Measurements from ENCODE around the gene HLA-DOA.

The HLA-DOA gene

DNA sequence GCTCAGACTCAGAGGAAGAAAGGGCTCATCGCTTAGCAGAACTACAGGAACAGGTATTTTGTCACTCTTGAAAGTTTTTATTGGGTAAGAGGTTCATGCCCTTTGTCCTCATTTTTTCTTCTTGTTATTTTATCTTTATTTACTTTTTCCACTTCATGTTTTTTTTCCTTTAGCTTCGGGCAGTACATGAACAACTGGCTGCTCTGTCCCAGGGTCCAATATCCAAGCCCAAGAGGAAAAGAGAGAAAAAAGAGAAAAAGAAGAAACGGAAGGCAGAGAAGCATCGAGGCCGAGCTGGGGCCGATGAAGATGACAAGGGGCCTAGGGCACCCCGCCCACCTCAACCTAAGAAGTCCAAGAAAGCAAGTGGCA lies 31.5 kb downstream of the HLA-DOA start:
- no peak for DNase-seq (ENCODE audit: low spot score)

DNA sequence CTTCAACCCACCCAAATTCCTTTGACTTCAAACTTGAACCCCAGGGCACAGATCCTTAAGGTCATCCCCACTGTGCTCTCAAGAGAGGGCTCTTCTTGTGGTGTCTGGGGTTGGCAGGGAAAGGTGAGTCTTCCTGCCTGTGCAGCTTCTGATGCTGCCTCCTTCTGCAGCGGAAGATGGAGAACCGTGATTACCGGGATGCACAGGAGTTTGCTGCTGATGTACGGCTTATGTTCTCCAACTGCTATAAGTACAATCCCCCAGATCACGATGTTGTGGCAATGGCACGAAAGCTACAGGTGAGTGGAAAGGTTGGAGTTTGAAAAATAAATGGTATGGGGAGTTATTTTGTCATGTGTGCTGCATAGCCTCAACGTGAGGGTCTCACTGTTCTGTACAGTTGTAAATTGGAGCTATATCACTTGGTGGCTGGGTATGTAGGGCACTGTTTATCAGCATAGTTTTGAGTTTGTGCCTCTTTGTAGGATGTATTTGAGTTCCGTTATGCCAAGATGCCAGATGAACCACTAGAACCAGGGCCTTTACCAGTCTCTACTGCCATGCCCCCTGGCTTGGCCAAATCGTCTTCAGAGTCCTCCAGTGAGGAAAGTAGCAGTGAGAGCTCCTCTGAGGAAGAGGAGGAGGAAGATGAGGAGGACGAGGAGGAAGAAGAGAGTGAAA lies 32.0 kb downstream of the HLA-DOA start:
- no peak for DNase-seq (ENCODE audit: low spot score)

DNA sequence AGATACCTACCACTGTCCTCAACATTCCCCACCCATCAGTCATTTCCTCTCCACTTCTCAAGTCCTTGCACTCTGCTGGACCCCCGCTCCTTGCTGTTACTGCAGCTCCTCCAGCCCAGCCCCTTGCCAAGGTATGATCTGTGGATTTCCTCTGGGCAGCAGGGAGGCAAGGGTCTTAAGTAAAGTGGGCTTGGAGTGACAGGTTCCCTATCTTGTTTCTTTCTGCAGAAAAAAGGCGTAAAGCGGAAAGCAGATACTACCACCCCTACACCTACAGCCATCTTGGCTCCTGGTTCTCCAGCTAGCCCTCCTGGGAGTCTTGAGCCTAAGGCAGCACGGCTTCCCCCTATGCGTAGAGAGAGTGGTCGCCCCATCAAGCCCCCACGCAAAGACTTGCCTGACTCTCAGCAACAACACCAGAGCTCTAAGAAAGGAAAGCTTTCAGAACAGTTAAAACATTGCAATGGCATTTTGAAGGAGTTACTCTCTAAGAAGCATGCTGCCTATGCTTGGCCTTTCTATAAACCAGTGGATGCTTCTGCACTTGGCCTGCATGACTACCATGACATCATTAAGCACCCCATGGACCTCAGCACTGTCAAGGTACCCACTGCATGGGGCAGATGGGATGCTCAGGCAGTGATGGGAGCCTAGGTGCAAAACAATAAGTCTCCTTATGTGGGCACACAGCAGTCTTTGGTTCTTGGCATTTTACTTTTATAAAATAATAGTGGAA lies 32.9 kb downstream of the HLA-DOA start:
- DNase-seq (ENCODE audit: low spot score) = no peak

DNA sequence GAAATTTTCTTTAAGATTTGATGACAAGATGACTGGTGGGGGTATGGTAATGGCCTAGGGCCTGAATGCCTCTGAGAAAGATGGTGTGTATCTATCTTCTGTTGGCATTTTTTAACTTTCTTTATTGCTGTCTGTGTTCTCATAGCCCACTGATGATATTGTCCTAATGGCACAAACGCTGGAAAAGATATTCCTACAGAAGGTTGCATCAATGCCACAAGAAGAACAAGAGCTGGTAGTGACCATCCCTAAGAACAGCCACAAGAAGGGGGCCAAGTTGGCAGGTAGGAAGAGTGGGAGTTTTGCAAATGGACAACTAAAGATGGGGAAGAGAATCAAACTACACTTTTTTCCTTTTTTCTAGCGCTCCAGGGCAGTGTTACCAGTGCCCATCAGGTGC lies 33.5 kb downstream of the HLA-DOA start:
- DNase-seq (ENCODE audit: low spot score) = no peak

DNA sequence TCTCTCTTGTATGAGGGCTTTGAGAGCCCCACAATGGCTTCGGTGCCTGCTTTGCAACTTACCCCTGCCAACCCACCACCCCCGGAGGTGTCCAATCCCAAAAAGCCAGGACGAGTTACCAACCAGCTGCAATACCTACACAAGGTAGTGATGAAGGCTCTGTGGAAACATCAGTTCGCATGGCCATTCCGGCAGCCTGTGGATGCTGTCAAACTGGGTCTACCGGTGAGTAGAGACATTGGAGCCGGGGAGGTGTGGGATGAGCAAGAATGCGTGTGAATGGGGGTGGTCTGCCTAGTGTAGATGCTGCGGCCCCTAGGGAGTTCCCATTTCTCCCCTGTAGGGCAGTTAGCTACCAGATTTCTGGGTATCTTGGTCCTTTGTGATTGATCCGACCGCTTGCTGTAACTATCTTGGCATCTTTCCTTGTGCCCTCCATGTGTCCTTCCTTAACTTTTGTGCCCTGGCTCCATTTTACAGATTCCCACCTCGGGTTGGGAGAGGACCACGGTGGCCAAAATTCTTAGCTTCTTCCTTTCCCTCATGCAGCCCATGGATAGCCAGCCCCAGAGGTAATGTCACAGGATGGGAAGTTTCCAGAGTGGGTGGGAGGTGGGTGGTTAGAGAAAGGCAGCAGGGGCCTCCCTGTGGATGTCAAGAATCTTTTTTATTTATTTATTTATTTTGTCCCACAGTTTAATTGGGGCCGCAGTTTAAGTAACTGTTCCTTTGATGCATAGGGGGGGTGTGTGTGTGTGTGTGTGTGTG lies 34.7 kb downstream of the HLA-DOA start:
- DNase-seq (ENCODE audit: low spot score) = no peak

DNA sequence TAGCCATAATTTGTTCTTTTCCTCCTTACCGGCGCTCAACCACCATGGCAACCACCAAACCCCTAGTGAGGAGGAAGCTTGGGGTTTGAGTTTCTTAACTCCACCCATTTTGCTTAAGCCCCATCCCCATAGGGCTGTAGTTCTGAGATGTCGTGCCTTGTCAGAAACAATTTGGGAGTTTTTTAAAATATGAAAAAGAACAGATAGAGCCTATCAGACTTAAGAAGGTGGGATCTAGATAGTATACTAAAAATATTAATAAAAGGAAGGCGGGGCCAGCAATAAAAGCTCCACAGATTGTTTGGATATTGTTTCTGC lies 35.4 kb downstream of the HLA-DOA start:
- no peak for DNase-seq (ENCODE audit: low spot score)

DNA sequence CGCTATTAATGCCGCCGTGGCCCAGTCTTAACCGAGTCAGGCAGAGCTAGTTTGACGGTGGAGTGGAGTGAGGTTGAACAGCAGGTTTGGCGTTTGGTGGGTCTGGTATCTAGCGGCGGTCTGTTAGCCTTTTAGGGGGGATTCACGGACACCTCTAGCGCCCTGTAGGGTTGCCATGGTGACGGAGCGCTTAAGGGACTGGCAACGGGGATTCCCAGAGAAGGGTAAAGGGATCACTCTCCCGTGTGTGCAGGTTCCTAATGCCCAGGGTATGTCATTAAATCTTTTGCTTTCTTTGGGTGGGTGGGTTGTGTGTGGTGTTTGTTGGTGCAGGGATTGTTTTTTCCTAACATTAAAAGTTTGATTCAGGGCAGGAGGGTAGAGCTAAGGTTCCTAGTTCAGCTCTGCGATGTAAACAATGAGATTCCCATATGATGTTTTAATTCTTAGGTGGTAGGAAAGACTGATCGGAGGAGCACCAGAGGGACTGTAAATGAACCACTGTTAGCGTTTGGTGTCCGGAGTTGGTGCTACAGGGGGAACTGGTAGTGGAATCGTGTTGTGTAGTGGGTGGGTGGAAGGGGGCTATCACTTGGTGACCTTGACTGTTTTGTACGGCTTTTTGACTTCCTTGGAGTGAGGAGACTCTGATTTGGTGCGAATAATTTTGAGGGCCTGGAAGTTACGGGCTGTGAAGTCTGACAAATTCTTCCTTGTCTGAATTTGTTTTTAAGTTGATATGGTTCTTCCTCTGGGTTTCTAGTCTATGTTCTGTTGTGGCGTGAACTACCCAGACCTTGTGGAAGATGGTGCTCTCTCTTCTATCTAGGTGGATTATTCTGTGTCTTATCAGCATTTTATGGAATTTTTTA lies 36.0 kb downstream of the HLA-DOA start:
- no peak for DNase-seq (ENCODE audit: low spot score)

DNA sequence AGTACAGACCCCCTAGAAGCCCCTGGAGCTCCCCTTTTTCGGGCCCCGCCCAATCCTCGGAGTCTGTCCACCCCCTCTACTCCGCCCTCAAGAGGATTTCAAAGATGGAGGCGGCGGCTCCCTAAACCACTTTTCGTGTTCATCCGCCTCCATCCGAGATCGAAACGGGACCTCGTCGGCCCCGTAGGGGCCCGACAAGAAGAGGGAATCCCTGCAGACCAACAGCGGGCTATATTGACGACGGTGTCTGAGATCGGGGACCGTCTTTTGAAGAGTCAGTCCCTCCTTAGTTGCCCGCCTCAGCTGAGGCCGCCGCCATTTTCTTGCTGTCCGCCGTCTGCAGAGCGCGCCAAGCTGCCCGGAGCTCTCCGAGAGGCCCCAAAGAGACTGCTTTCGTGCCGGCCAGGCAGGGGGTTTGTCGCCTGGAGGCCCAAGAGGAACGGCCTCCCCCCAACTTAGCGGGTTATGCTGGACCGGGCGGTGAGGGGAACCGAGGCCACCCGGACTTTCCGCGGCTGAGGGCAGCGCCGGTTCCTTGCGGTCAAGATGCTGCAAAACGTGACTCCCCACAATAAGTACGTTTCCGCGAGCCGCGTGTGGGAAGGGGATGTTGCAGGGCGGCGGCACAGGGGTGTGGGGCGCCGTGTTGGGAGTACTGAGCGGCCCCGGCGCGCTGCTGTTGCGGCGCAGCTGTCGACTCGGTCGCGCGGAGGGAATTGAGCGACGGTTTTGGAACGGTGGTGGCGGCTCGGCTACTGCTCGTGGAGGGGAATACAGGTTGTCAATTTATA lies 36.8 kb downstream of the HLA-DOA start:
- no peak for DNase-seq (ENCODE audit: low spot score)

DNA sequence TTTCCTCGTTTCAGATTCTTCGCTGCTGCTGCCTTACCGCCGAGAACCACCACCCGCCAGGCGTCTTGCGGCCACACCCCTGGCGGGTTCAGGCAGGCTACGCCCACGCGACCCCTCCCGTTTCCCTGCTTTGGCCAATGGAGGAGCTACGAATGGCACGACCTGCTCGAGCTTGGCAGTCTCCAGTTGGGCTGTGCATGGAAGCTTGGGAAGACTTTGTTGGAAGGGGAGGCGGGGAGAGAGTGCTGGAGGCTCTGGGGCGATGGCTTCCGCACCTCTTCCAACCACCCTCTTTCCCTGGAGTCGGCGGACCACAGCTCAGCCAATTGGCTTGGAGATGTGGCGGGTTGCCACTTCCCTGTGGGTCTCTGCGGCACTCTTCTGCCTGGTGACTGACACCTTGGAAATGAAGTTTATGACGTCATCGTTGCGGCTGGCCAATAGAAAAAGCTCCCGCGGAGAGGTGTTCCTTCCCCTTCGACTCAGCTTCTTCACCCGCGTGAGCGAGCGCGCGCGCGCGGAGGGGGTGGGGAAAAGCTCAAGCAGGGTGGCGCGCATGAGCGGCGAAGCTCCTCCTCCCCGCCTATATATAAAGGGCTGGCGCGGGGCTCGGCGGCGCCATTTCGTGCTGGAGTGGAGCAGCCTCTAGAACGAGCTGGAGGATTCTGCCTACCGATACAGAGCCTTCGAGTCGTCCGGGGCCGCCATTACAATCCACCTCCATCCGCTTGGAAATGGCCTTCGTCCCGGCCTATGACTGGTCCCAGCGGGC lies 37.6 kb downstream of the HLA-DOA start:
- peak; percentile 99 for DNase-seq (ENCODE audit: low spot score)

DNA sequence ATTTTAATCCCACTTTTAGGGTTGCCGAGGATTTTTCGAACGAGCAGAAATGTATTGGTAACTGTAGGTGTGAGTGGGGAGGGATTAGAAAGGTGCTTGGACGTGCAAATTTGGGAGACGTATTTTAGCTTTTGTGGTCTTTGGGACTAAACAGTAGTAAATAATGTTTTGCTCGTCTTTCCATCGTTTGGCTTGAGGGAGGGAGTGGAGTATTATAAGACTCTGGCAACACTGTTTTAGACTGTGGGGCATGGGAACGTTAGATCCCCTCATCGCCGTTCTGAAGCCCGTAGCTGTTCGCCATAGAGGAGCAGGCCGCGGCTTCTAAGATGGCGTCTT lies 38.2 kb downstream of the HLA-DOA start:
- DNase-seq (ENCODE audit: low spot score) = no peak

DNA sequence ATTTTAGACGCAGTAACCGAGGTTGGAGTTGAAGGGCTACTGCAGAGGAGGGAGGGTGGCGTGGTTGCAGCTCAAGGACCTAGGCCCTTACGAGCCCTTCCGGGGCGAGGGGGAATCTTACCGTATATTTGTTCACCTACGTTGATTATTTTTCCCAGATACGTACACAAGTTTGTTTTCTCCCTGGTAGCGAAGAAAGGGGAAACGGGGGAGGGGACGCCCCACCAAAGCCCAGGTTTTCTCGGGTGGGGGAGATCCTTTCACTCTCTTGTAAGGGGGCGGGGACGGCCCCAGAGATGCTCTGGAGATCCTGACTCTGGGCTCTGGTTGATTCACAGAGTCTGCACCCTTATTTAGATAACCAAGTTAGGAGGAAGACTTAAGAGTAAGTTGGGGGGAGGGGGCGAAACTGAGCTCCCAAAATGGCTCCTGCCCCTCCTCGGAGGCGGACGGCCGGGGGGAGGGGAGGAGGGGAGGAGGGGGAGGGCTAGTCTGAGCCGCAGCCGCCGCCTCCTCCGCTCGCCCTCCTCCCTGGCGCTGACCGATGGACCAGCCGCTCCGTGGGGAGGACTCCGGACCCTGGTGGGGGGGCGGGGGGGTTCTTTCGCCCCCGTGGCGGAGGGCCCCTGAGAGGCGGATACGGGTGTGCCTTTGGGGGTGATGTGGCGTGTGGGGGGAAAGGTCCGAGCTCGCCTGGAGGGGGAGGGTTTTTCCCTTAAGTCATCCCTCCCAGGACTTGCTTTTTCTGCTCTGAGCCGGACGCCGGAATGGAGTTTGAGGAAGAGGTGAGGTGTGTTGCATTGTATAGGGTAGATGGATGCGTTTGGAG lies 38.8 kb downstream of the HLA-DOA start:
- peak; percentile 75 for DNase-seq (ENCODE audit: low spot score)

DNA sequence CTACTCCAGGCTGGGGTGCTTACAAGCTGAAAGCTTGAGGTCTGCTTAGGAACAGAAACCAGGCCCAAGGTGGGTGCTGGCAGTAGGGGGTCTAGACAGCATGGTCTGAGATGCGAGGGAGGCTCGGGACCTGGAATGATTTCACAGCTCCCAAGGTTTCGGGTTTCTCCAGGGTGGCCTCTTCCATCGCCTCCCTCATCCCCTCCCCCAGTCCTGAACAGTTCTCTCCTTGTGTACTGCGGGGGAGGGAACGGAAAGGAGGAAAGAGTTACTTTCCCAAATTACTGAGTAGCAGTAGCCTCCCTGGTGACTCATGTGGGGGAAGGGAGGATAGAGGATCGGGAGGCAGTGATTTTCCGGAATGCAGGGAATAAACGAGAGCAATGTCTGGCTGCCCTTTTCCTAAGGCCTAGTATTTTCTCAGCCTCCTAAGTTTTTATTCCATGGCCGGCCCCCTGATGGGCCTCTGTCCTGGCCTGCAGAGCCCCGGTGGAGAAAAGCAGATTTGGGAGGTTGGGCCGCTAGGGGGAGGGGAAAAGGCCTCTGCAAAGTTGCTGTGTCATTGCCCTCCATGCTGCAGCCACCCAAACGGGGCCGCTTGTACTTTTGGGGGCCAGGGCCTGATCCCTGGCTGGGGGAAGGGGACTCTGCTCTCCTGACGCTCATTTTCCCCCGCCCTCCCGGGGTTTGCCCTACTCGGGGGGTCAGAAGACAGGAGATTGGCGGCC lies 39.5 kb downstream of the HLA-DOA start:
- peak; percentile 94 for DNase-seq (ENCODE audit: low spot score)

DNA sequence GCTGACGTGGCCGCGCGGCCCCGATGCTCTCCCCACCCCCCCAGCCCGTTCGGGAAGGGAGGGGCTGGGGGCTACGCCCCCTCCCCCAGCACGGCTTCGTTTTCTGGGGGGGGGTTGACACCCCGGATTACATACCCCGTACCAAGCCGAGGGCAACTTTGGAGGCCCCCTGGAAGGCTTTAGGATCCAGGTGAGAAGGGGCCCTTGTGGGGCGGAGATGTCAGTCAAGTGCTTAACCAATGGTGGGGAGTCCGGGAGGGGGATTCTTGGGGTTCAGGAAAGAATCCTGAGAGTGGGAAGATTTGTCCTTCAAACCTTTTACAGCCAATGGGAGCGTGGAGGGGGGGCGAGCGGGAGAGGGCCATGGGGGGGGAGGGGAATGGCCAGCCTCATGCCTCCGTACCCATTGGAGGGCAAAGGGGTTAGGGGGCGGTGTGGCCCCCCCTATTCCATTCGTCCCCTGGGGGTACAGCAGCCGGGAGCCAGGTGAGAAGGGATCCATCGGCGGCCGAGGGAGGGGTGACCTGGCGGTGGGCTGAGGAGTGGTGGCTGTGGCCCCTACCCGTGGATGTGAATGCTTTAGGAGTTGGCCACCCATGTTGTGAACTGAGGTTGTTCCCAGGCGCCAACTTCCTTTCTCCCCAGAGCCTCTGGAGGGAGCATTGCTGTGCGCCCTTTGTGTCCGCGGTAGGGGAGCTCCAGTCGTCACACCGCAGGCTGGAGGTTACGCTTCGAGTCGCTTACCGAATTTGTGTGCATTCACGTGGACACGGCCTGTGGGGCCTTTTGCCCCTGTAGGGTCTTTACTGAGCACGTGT lies 40.3 kb downstream of the HLA-DOA start:
- DNase-seq (ENCODE audit: low spot score) = no peak

DNA sequence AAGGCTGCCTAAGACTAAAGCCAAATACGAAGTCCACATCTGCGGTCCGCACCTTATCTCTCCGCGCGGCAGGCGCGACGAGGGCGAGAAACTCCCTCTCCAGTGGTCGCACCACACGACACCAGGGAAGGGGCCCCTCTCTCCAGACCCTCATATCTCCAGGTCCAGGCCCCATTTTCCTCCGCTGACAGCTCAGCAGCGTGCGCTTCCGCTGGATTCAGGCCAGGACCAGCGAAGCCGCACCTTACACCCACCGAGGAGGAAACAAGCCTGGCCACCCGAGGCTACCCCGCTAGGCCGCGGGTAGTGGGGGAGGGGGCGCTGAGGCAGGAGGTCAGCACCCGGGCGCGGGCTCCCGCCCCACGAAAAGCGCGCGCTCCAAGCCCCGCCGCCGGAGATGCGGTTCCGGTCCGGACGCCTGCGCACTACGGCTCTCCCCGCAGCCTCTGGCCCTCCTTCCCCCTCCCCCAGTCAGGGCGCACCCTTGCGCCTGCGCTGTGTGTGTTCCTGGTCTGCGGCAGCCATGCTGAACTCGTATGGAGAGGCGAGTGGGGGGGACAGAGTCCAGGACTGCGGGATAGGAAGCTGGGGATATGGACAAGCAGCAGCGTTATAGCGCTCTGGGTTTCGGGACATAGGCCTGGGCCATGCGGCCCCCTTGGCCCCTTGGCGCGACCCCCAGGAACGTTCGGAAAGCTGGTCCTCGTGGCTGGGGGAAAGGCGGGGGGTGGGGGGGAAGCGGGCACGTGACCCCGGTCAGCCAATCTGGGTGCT lies 41.1 kb downstream of the HLA-DOA start, which contains the start of gene BRD2:
TSS of gene BRD2 (plus strand) at position 502 of the 774 bp plus-strand sequence. CDS start 4,305 bp downstream, outside the sequence.
- DNase-seq (ENCODE audit: low spot score) = peak; percentile 93

DNA sequence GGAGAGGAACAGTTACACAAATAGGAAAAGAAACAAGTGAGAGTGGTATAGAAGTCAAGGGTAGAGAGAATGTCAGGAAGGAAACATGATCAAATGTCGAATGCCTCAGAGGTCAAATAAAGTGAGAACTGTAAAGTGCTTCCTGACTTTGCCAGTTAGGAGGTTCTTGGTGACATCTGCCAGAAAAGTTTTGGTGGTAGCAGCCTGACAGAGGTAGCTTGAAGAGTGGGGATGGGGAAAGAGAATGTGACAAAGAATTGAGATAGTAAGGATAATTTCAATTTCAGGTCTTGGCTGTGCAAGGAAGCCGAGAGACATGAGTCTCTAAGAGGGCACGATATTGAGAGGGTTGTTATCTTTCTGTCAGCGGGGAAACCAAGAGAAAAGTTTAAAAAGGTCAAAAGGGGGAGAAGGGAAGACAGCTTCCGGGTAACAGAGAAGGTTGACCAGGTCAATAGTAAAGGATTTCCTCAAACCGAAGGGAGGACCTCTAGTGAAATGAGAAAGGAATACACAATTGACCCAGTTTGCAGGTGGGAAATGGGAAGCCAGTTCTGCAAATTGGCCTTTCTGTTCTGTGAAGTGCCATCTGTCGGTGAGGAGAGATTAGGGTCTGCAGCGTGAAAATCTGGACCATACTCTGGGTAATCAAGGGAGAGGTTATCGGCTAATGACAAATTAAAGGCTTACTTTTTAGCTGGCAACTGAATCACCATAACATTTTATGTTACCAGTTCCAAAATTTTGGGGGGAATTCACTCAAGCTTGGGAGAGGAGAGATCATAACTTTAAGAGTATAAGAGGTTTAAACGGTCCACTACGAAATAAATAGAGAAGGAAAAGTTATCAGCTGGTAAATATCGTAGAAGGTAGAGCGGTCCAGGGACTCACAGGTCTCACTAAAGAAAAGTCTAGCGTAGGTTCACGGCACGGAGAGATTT lies 42.0 kb downstream of the HLA-DOA start:
- no peak for DNase-seq (ENCODE audit: low spot score)

DNA sequence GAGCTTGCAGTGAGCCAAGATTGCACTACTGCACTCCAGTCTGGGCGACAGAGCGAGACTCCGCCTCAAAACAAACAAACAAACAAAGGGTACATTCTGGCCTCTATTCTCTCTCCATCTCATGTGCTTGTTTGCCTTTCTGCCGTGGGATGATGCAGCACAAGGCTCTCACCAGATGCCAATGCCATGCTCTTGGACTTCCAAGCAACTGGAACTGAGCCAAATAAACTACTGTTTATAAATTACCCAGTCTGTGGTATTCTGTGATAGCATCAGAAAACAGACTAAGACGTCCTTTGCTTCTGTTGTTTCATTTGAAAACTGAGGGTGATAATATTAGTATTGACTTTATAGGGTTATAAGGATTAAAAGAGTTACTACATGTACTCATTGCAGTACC lies 44.6 kb downstream of the HLA-DOA start:
- DNase-seq (ENCODE audit: low spot score) = no peak

All from COLO829 (cell line).